Tibial nerve (tissue), 3 donors: Measurements from ENCODE around the gene PTPRR.

Source experiments
- CTCF ChIP-seq, 5 experiments: fragments of 200-600 bp in 3 of 5; fragments of 450-650 bp in 2 of 5; sonication (generic) in 3 of 5; IDR thresholded peaks; one replicate each; pipeline ENCODE4 v1.5.1; 2016 to 2019; ENCODE audit warnings: antibody characterized with exemption in 5 of 5, mild to moderate bottlenecking in 3 of 5, moderate library complexity in 2 of 5
- POLR2A ChIP-seq, 2 donors: fragments of 450-650 bp; IDR thresholded peaks; one replicate each; pipeline ENCODE4 v1.6.1; 2017; ENCODE audit warnings: antibody characterized with exemption in 2 of 2, mild to moderate bottlenecking in 2 of 2, moderate library complexity in 2 of 2

GRCh38 chr12:70671698-70672097, 248.8 kb downstream of the PTPRR start:
- no peak for TF ChIP-seq POLR2A (IDR thresholded peaks at IDR 0.05)
- no peak for TF ChIP-seq CTCF (IDR thresholded peaks at IDR 0.05)
